Measurements from ENCODE around the gene BCAT1.
"Not testable (repeated sequence)": the region's sequence is repeated elsewhere in the genome, so short reads cannot be mapped to it uniquely, and the experiment has no call there.

The BCAT1 gene

DNA sequence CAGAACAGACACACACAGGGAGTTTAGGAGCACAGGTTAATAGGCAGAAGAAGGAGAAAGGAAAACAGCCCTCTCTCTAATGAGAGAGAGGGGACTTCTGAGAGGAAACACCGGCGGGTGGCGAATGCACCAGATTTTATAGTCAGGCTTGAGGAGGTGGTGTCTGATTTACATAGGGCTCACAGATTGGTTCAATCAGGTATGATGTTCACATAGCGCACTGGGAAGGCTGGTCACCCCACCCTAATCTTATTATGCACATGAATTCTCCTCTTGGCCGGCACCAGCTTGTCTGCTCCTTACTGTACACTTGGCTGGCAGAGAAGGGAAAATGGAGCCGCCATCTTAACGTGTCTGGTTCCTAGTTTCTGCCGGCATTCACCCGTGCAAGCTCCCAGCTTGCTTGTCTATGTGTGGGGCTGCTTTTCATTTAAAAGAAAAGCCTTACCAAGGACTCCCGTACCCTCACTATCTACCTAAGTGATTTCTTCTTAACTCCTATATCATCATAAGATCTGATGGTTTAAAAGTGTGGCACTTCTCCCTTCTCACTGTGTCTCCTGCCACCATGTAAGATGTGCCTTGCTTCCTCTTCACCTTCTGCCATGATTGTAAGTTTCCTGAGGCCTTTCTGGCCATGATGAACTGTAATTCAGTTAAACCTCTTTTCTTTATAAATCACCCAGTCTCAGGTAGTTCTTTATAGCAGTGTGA is 15.1 kb downstream of the BCAT1 start:
- no peak overlapping the region for H3K27ac ChIP-seq
- TF ChIP-seq, protein P1, sequence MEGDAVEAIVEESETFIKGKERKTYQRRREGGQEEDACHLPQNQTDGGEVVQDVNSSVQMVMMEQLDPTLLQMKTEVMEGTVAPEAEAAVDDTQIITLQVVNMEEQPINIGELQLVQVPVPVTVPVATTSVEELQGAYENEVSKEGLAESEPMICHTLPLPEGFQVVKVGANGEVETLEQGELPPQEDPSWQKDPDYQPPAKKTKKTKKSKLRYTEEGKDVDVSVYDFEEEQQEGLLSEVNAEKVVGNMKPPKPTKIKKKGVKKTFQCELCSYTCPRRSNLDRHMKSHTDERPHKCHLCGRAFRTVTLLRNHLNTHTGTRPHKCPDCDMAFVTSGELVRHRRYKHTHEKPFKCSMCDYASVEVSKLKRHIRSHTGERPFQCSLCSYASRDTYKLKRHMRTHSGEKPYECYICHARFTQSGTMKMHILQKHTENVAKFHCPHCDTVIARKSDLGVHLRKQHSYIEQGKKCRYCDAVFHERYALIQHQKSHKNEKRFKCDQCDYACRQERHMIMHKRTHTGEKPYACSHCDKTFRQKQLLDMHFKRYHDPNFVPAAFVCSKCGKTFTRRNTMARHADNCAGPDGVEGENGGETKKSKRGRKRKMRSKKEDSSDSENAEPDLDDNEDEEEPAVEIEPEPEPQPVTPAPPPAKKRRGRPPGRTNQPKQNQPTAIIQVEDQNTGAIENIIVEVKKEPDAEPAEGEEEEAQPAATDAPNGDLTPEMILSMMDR (conservative IDR thresholded peaks at IDR 0.05) = no peak

DNA sequence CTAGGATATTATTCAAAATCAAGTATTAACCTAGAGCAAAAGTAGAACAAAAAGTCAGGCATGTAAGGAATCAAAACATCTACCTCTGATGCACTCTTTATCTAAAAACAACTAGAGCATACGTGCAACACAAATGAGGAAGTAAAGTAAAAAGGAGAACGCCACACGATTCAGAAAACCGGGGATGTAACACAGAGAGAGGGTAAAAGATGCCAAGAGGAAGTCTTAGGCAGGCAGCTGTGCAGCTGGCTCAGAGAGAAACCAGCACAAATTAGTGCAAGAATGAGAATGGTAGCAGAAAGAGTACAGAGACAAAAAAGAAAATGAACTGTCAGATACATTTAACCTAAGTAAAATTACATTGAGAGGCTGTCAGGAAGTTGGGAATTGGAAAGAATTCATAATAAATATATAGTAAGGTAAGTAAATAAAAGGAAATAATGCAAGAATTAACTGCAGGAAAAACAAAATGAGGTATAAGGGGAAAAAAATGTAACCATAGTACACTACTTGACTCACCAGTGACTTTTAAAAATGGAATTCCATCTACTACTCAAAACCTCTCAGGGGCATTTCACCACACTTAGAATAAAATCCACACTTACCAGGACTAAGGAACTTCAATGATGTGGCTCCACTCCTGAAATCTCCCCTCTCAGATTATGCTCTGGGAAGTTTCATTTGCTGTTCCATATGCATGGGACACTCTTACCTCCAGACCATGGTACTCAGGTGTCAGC is 17.1 kb downstream of the BCAT1 start:
- TF ChIP-seq, protein P1 (conservative IDR thresholded peaks at IDR 0.05) = no peak
- H3K27ac ChIP-seq = no peak overlapping the region

DNA sequence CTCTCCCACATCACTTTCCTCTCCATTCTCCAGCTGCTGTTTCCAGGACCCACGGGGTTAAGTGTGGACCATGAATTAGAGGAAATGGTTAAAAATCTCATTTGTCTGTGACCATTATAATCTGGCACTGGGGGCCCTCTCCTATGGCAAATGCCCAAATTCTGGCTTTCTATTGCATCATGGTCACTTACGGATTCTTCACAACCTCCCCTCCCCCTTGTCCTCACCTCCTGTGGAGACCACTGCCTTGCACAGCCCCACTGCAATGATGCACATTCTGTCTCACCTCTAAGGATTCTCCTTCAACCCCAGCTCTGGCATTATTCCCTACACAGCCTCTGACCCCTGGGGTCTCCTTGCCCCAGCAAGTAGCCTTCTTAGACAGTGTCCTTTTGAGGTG is 18.9 kb downstream of the BCAT1 start:
- H3K27ac ChIP-seq = no peak overlapping the region
- TF ChIP-seq, protein P1 (conservative IDR thresholded peaks at IDR 0.05) = no peak

DNA sequence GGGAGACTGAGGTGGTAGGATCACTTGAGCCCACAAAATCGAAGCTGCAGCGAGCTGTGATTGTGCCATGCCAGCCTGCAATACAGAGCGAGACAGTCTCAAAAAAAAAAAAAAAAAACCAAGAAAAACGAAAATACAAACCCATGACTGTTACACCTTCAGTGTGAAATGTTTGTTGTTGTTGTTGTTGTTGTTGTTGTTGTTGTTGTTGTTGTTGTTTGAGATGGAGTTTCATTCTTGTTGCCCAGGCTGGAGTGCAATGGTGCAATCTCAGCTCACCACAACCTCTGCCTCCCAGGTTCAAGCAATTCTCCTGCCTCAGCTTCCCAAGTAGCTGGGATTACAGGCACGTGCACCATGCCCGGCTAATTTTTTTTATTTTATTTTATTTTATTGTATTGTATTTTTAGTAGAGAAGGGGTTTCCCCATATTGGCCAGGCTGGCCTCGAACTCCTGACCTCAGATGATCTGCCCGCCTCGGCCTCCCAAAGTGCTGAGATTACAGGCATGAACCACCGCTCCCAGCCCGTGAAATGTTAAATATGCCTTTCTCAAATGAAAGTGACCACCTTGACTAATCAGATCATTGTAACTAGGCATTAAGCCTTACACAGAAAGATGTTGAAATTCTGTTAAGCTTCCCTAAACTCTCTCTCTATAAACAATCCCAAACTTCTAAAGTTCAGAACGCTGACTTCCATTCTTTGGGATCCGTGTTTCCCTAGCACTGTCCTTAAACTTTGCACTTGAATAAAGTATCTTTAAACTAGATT is 20.2 kb downstream of the BCAT1 start:
- H3K27ac ChIP-seq = not testable (repeated sequence)

DNA sequence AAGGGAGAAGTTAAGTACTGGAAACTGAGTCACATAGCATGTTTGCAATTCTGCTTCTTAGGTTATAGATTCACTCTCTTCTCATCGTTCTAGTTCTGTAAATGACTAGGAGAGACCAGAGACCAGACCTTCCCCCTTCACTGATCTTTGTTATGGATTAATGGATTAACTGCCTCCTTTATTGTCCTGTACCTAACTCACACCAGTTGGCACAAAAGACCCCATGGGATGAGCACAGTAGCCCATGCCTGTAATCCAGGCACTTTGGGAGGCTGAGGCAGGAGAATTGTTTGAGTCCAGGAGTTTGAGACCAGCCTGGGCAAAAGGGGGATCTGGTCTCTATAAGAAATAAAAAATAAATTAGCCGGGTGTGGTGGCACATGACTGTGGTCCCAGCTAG is 20.8 kb downstream of the BCAT1 start:
- TF ChIP-seq, protein P1 (conservative IDR thresholded peaks at IDR 0.05) = no peak
- H3K27ac ChIP-seq = no peak overlapping the region

DNA sequence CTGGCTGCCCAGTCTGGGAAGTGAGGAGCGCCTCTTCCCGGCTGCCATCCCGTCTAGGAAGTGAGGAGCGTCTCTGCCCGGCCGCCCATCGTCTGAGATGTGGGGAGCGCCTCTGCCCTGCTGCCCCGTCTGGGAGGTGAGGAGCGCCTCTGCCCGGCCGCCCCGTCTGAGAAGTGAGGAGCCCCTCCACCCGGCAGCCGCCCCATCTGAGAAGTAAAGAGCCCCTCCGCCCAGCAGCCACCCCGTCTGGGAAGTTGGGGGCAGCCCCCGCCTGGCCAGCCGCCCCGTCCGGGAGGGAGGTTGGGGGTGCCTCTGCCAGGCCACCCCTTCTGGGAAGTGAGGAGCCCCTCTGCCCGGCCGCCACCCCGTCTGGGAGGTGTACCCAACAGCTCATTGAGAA is 22.8 kb downstream of the BCAT1 start:
- H3K27ac ChIP-seq = not testable (repeated sequence)

DNA sequence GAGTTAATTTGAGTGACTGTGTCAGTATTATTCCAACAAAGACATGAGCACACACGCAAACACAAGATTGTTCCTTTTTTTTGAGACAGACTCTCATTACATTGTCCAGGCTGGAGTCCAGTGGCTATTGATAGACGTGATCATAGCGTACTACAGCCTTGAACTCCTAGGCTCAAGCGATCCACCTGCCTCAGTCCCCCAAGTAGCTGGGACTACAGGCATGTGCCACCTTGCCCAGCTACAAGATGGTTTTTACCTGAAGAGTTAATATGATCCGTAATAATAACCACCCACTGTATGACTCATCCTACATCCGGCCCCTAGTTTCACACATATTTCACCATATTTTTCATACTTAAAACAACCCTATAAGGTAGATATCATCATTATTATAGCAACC is 26.8 kb downstream of the BCAT1 start:
- TF ChIP-seq, protein P1 (conservative IDR thresholded peaks at IDR 0.05) = no peak

DNA sequence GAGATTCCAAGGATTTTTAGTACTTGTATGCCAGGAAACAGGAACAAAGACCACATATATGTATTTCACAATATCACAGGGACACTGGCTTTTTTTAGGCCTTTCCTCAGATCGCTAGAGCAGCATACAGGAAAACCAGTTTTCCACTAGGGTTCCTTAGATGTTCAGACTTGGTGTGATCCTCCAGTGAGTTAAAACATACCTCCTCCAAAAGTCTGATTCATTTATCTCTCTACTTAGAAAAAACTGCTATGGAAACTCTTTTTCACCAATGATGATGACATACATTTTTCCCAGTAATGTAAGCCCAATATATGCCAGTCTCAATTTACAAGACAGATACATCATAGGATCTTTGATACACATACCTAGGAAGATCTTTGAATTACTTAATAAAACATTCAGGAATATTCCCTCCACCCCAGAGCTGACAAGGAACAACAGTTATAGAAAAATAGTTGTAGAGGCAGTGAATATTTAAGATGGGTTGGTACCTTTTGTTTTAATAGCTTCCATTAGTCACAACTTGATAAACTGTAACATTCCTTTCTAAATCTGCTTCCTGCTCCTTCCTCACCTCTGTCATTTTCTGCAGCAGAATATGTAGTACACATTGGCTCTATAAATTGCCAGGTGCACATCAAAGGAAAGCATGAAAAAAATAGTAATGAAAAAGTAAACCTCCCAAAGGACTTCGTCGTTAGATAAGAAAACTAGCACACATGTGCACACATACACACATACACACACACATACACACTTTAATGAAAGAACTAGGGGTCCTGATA is 27.5 kb downstream of the BCAT1 start:
- TF ChIP-seq, protein P1 (conservative IDR thresholded peaks at IDR 0.05) = no peak
- H3K27ac ChIP-seq = no peak overlapping the region

More for the DNA sequence above, 26.8 kb downstream of the BCAT1 start:
- H3K27ac ChIP-seq = no peak overlapping the region
